GM12891 (cell line): ENCODE data around the gene CDK17.
"Not testable (repeated sequence)": the region's sequence is repeated elsewhere in the genome, so short reads cannot be mapped to it uniquely, and the experiment has no call there.

ENCODE experiments used
- DNase-seq: peaks from one replicate; pipeline ENCODE4 v3.0.0; 2011; ENCODE audit warnings: low spot score; ENCODE audit not compliant: insufficient read length
- FAIRE-seq: peaks from 2 replicates; lab custom pipeline; 2011; peaks lifted over from hg19 to GRCh38; lab: Jason Lieb, UNC
- PAX5 ChIP-seq: IDR thresholded peaks from 2 replicates; pipeline ENCODE4 v1.6.1; 2011; ENCODE audit warnings: low read length, moderate library complexity, mild to moderate bottlenecking; ENCODE audit not compliant: insufficient read depth, severe bottlenecking
- POLR2A ChIP-seq: IDR thresholded peaks from 2 replicates; pipeline ENCODE4 v1.6.1; 2011; ENCODE audit warnings: low read depth, low read length, control low read depth
- POLR2AphosphoS5 ChIP-seq: IDR thresholded peaks from 2 replicates; pipeline ENCODE4 v1.6.1; 2011; ENCODE audit warnings: low read depth, low read length, control low read depth
- POU2F2 ChIP-seq: IDR thresholded peaks from 2 replicates; pipeline ENCODE4 v1.6.1; 2011; ENCODE audit warnings: low read depth, mild to moderate bottlenecking, control low read depth, low read length, moderate library complexity
- SPI1 ChIP-seq: IDR thresholded peaks from 2 replicates; pipeline ENCODE4 v1.6.1; 2011; ENCODE audit warnings: low read depth, low read length, control low read depth
- TAF1 ChIP-seq: IDR thresholded peaks from 2 replicates; pipeline ENCODE4 v1.6.1; 2011; ENCODE audit warnings: low read depth, low read length, control low read depth

Gene CDK17

GRCh38 chr12:96420277-96420835 lies 20.1 kb upstream of the CDK17 start:
- TF ChIP-seq TAF1 (no peak), POLR2AphosphoS5 (no peak), POLR2A (no peak), SPI1 (no peak), PAX5 (no peak), POU2F2 (no peak)
- DNase-seq (no peak), FAIRE-seq (no peak)

DNA sequence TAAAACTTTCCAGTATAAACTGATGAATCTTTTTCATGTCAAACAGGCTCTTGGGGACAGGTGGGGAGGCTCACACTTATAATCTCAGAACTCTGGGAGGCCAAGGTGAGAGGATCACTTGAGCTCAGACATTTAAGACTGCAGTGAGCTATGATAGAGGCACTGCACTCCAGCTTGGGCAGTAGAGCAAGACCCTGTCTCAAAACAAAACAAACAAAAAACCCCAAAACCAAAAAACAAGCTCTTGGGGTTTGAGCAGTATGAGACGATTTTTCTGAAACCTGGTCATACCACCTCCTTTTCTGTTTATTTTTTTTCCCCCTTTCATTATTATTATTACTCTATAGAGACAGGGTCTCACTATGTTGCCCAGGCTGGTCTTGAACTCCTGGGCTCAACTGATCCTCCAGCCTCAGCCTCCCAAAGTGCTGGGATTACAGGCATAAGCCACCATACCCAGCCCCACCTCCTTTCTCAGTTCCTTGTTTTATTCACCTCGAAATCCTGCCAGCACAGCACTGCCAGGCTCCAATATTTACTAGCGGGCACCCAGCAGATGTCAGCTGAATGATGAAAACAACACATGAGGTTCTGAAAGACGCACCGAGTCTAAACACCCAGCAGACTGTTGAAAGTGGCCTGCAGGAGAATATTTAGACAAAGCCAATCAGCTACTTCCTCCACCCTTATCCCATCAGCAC lies 19.5 kb upstream of the CDK17 start:
- DNase-seq = no peak
- peak; percentile 73 for TF ChIP-seq SPI1
- TF ChIP-seq POLR2A = no peak
- FAIRE-seq = peak; percentile 87

- not testable (repeated sequence) for FAIRE-seq, DNase-seq
Measured at GRCh38 chr12:96417688-96418087, 17.4 kb upstream of the CDK17 start.

GRCh38 chr12:96416033-96416799 lies 16.0 kb upstream of the CDK17 start:
- TF ChIP-seq POU2F2 (no peak), POLR2A (no peak), TAF1 (no peak), SPI1 (no peak), PAX5 (no peak), POLR2AphosphoS5 (no peak)
- FAIRE-seq (no peak), DNase-seq (no peak)

DNA sequence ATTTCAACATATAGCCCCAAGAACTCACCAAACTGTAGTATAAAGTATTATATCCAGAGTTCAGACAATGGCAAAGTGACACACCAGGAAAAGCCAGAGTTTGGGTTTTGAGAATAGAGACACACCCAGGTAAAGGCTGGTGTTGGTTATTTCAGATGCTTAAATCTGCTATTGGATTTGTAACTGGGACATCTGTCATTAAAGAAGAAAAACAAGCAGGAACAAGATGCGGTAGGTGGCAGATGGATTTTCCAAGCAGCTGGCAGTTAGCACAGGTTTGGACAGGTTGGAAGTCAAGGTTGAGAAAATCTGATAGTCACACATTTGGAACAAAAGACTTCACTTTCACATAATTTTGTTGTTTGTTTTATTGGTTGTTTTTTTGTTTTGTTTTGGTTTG lies 14.4 kb upstream of the CDK17 start:
- DNase-seq (no peak), FAIRE-seq (no peak)
- TF ChIP-seq POLR2AphosphoS5 (no peak), SPI1 (no peak), POLR2A (no peak)

- no peak for TF ChIP-seq SPI1
- TF ChIP-seq PAX5 = no peak
- TF ChIP-seq TAF1 = no peak
- no peak for TF ChIP-seq POU2F2
- no peak for TF ChIP-seq POLR2AphosphoS5
- TF ChIP-seq POLR2A = no peak
- FAIRE-seq (no peak), DNase-seq (no peak)
Measured at GRCh38 chr12:96412431-96412830, 12.2 kb upstream of the CDK17 start.

GRCh38 chr12:96409731-96410130 lies 9.5 kb upstream of the CDK17 start:
- no peak for TF ChIP-seq POLR2AphosphoS5
- TF ChIP-seq POLR2A = no peak
- TF ChIP-seq POU2F2 = no peak
- TF ChIP-seq PAX5 = no peak
- TF ChIP-seq SPI1 = no peak
- no peak for TF ChIP-seq TAF1
- FAIRE-seq = no peak
- DNase-seq = no peak

DNA sequence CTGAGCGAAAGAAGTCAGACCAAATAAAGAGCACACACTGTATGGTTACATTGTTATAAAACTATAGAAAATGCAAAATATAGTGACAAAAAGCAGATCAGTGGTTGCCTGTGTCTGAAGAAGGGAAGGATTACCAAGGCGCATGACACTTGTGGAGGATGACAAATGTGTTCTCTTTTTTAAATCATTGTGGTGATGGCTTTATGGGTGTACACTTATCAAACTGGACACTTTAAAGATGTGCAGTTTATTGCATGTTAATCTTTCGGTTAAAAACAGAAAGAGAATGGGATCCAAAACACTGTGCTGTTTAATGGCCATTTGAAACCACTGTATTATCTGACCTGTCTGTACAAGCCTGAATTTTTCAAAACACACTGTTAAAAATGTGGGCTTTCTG lies 8.8 kb upstream of the CDK17 start:
- no peak for TF ChIP-seq SPI1
- no peak for TF ChIP-seq POU2F2
- TF ChIP-seq TAF1 = no peak
- no peak for TF ChIP-seq POLR2AphosphoS5
- no peak for TF ChIP-seq POLR2A
- TF ChIP-seq PAX5 = no peak
- DNase-seq (no peak), FAIRE-seq (no peak)

DNA sequence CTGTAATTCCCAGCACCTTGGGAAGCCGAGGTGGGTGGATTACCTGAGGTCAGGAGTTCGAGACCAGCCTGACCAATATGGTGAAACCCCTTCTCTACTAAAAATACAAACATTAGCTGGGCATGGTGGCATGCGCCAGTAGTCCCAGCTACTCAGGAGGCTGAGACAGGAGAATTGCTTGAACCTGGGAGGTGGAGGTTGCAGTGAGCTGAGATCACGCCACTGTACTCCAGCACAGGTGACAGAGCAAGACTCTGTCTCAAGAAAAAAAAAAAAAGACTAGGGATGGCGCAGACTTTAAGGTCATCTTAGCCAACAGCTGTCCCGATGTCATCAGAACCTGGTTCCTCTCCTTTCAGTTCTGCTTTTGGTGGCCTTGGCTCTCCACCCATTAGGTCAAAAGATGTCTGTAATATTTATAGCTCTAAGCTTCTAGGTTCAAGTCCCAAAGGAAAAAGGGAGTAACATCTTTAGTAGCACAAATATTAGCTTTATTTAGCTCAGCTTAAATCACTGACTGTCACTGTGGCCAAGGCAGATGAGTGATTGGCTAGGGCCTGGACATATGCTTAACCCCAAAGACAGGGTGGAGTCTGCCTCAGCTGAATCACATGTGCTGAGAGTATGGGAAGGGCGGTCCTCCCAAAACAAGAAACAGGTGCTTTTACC lies 7.3 kb upstream of the CDK17 start:
- FAIRE-seq = peak; percentile 81
- peak; percentile 98 for TF ChIP-seq SPI1
- DNase-seq = peak; percentile 38

DNA sequence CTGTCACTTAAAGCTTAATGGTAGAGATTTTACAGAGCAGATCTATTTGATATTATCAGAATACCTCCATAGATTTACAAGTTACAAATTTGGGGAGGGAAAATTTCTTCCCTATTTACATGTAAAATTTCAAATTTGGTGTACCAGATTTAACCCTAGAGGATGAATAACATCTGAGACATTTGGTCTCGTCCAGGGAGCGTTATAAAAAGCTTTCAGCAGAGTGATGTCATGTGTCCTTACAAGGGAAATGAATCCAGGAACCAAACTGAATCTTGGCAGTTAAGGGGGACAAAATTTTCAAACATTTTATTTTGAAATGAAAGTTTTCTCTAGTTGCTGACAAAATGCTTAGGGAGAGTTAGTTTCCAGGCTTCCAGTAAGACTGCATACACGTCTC lies 4.5 kb upstream of the CDK17 start:
- DNase-seq (no peak), FAIRE-seq (no peak)
- TF ChIP-seq SPI1 (no peak), TAF1 (no peak), POU2F2 (no peak), POLR2AphosphoS5 (no peak), POLR2A (no peak), PAX5 (no peak)
